ENCODE data around the gene PAK1. TPM values are rescaled to one million over a fixed set of nuclear protein-coding genes. Genes with fewer than 3 reads are reported as not detected.

PAK1 gene
- total RNA-seq, 1 experiment from 2014 or later, result 80.0 TPM

DNA sequence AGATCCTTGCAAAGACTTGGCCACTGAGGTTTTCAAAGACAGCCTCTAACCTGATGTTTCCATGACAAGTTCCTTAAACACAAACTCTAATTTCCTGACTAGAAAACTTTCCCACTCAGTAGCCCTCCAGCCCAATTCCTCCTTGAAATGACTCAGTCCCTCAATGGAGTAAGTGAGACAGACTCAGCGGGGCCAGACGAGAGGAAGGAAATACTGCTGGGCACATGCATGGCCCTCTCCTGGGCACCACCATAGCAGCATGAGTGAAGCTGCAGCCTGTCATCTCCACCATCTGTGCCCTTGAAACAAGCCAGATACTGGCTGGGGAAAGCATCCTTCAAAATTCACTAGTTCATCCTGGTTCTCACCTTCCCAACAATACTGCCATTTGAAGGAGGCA is 96.2 kb downstream of the PAK1 start:
- DNase-seq, result no peak
- H2AFZ ChIP-seq, result no peak overlapping the region
- POLR2A ChIA-PET (ENCODE audit: unreplicated experiment), result no interaction called here
- no peak overlapping the region for H3K4me2 ChIP-seq
- no peaks in the 10 kb centered on the region for H3K9me3 ChIP-seq (ENCODE audit: insufficient read depth, low read depth)
- no peaks in the 10 kb centered on the region for H3K36me3 ChIP-seq (ENCODE audit: low read depth)
- H3K4me1 ChIP-seq (replicated peaks; ENCODE audit: insufficient read depth), result peaks cover 12% of the 10 kb centered on the region; the same call in 1 of the 2 replicates
- H3K27ac ChIP-seq, result no peak overlapping the region
- no peaks in the 10 kb centered on the region for H3K27me3 ChIP-seq (ENCODE audit: insufficient read depth, low read depth)
- CTCF ChIA-PET, result interaction anchor here (0.6 kb wide), 1 partner anchor 57 kb away, joined by 5 read pairs; no protein-coding TSS in a partner anchor
- H3F3A ChIP-seq (ENCODE audit: insufficient read depth, low read depth), result no peaks in the 10 kb centered on the region; the same call in 1 of the 2 replicates
- TF ChIP-seq, protein P1, sequence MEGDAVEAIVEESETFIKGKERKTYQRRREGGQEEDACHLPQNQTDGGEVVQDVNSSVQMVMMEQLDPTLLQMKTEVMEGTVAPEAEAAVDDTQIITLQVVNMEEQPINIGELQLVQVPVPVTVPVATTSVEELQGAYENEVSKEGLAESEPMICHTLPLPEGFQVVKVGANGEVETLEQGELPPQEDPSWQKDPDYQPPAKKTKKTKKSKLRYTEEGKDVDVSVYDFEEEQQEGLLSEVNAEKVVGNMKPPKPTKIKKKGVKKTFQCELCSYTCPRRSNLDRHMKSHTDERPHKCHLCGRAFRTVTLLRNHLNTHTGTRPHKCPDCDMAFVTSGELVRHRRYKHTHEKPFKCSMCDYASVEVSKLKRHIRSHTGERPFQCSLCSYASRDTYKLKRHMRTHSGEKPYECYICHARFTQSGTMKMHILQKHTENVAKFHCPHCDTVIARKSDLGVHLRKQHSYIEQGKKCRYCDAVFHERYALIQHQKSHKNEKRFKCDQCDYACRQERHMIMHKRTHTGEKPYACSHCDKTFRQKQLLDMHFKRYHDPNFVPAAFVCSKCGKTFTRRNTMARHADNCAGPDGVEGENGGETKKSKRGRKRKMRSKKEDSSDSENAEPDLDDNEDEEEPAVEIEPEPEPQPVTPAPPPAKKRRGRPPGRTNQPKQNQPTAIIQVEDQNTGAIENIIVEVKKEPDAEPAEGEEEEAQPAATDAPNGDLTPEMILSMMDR (conservative IDR thresholded peaks at IDR 0.05), result no peak
- no peak for TF ChIP-seq EZH2 (IDR thresholded peaks at IDR 0.05; ENCODE audit: low read depth)
- BruUV-seq (replicated peaks), result no TSS peak
- H3K79me2 ChIP-seq (ENCODE audit: low read depth), result no peaks in the 10 kb centered on the region
- no peaks in the 10 kb centered on the region for H4K20me1 ChIP-seq (ENCODE audit: insufficient read depth)
- intact Hi-C loops (cut with micrococcal nuclease; ENCODE audit: unreplicated experiment), result no loop called here
- H3K4me3 ChIP-seq, result no peak overlapping the region
- no peaks in the 10 kb centered on the region; the same call in 1 of the 2 replicates for H3K9me2 ChIP-seq (ENCODE audit: insufficient read depth)

DNA sequence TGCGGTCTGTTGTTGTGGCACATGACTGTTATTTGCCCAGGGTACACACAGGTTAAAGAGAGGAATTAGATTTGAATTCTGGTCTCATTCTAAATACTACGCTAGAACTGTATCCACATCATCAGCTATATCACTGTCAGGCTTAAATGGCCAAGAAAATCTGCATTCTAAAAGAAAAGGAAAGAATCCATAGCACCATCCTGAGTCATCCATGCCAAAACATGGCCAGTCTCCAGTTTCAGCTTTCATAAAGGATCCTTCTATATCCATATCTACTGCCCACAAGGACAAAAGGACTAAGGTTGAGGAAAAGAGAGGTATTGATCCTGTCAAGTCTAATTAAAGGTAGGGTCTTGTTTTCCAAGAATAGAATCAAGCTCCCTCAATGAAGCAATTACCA is 98.8 kb downstream of the PAK1 start:
- no peaks in the 10 kb centered on the region for H3K79me2 ChIP-seq (ENCODE audit: low read depth)
- no peak overlapping the region for H2AFZ ChIP-seq
- no peak overlapping the region for H3K4me2 ChIP-seq
- H3K27me3 ChIP-seq (ENCODE audit: insufficient read depth, low read depth), result no peaks in the 10 kb centered on the region
- no peaks in the 10 kb centered on the region; the same call in 1 of the 2 replicates for H3F3A ChIP-seq (ENCODE audit: insufficient read depth, low read depth)
- intact Hi-C loops (cut with micrococcal nuclease; ENCODE audit: unreplicated experiment), result no loop called here
- no peaks in the 10 kb centered on the region for H4K20me1 ChIP-seq (ENCODE audit: insufficient read depth)
- H3K27ac ChIP-seq, result no peak overlapping the region
- DNase-seq, result no peak
- no TSS peak for BruUV-seq (replicated peaks)
- ChIA-PET POLR2A (ENCODE audit: unreplicated experiment) (interaction anchor here (1.0 kb wide), 1 partner anchor 37 kb away, joined by 3 read pairs; no protein-coding TSS in a partner anchor), CTCF (interaction anchor here (0.6 kb wide), 1 partner anchor 196 kb away, joined by 3 read pairs; no protein-coding TSS in a partner anchor)
- no peak overlapping the region for H3K4me3 ChIP-seq
- no peak for TF ChIP-seq EZH2 (IDR thresholded peaks at IDR 0.05; ENCODE audit: low read depth)
- TF ChIP-seq, protein P1 (conservative IDR thresholded peaks at IDR 0.05), result no peak
- H3K9me2 ChIP-seq (ENCODE audit: insufficient read depth), result no peaks in the 10 kb centered on the region
- H3K4me1 ChIP-seq (replicated peaks; ENCODE audit: insufficient read depth), result peaks cover 12% of the 10 kb centered on the region; the same call in 1 of the 2 replicates
- no peaks in the 10 kb centered on the region for H3K9me3 ChIP-seq (ENCODE audit: insufficient read depth, low read depth)
- no peaks in the 10 kb centered on the region for H3K36me3 ChIP-seq (ENCODE audit: low read depth)

DNA sequence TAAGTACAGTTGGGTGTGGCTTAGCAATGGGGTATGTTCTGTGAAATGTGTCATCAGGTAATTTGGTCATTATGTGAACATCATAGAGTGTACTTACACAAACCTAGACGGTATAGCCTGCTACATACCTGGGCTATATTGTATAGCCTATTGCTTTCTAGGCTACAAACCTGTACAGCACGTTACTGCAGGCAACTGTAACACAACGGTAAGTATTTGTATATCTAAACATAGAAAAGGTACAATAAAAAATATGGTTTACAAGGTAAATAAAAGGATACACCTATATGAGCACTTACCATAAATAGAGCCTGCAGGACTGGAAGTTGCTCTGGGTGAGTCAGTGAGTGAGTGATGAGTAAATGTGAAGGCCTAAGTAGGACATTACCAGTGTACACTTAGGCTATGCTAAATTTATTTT is 99.3 kb downstream of the PAK1 start:
- no peak for DNase-seq
- no peak for TF ChIP-seq EZH2 (IDR thresholded peaks at IDR 0.05; ENCODE audit: low read depth)
- TF ChIP-seq, protein P1 (conservative IDR thresholded peaks at IDR 0.05), result no peak
- Histone ChIP-seq H3K4me1 (replicated peaks; ENCODE audit: insufficient read depth) (peaks cover 12% of the 10 kb centered on the region; the same call in 1 of the 2 replicates), H3K79me2 (ENCODE audit: low read depth) (no peaks in the 10 kb centered on the region), H3K4me2 (no peak overlapping the region), H4K20me1 (ENCODE audit: insufficient read depth) (no peaks in the 10 kb centered on the region), H3K27me3 (ENCODE audit: insufficient read depth, low read depth) (no peaks in the 10 kb centered on the region), H3K9me2 (ENCODE audit: insufficient read depth) (no peaks in the 10 kb centered on the region), H3F3A (ENCODE audit: insufficient read depth, low read depth) (no peaks in the 10 kb centered on the region; the same call in 1 of the 2 replicates), H3K36me3 (ENCODE audit: low read depth) (no peaks in the 10 kb centered on the region), H3K4me3 (no peak overlapping the region), H2AFZ (no peak overlapping the region), H3K9me3 (ENCODE audit: insufficient read depth, low read depth) (no peaks in the 10 kb centered on the region), H3K27ac (no peak overlapping the region)
- BruUV-seq (replicated peaks), result no TSS peak
- ChIA-PET CTCF (no interaction called here), POLR2A (ENCODE audit: unreplicated experiment) (no interaction called here)
- intact Hi-C loops (cut with micrococcal nuclease; ENCODE audit: unreplicated experiment), result no loop called here
